PC-9 (cell line): ENCODE results near the gene RGMB.

Experiments used
- CTCF ChIP-seq: fragments of 200-600 bp; sonication (generic); conservative IDR thresholded peaks from 2 replicates; pipeline ENCODE4 v1.6.1; 2017; ENCODE audit warnings: mixed run types, antibody characterized with exemption, mild to moderate bottlenecking, moderate library complexity
- EZH2 ChIP-seq: fragments of 200-600 bp; sonication (generic); IDR thresholded peaks from 2 replicates; pipeline ENCODE4 v1.8.0; 2017; ENCODE audit warnings: antibody characterized with exemption, low read depth

GRCh38 chr5:98840946-98841345 lies 67.5 kb downstream of the RGMB start:
- TF ChIP-seq CTCF (no peak), EZH2 (no peak)
